ENCODE results near the gene MBD6. TPM values are rescaled to one million over a fixed set of nuclear protein-coding genes. Genes with fewer than 3 reads are reported as not detected.

MBD6 gene
- total and polyA plus RNA-seq, 2 of the 13 experiments (the other 11 are each of a cell fraction or from before 2014, with no cell fraction given), result 4.1 to 5.9 TPM

DNA sequence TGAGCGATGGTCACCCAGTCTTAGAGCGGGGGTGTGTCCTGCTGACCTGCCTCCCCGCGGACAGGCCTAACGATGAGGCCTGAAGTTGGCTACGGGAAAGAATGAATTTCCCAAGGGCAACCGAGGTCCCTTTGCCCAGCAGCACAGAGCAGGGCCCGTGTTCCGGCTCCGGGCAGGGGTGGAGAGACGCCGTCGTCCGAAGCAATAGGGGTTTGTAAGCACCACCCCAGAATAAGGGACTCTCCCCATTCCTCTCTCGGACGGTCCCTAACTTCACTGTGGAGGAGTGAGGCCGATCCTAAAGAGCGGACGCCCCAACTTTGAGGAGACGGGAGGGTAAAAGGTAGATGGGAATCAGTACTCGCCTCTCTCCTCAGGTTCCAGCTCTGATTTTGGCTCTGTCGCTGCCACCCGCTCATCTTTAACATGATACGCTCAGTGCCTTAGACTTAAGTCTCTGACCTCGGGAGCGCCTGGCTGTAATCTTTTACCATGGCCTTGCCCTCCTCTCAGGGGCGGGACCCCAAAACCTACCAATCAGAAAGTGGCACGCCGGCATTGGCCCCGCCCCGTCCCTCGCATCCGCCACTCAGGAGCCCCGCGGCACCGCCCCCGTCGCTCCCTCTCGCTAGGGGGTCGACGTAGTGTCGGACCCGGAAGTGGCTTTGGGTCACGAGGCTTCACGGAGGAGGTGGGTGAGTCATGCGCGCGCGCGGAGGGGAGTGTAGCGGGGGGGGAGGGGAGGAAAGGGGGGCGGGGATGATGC lies 2.4 kb upstream of the MBD6 start, which contains the start of gene DDIT3 (continued):
- TF ChIP-seq, protein P1, sequence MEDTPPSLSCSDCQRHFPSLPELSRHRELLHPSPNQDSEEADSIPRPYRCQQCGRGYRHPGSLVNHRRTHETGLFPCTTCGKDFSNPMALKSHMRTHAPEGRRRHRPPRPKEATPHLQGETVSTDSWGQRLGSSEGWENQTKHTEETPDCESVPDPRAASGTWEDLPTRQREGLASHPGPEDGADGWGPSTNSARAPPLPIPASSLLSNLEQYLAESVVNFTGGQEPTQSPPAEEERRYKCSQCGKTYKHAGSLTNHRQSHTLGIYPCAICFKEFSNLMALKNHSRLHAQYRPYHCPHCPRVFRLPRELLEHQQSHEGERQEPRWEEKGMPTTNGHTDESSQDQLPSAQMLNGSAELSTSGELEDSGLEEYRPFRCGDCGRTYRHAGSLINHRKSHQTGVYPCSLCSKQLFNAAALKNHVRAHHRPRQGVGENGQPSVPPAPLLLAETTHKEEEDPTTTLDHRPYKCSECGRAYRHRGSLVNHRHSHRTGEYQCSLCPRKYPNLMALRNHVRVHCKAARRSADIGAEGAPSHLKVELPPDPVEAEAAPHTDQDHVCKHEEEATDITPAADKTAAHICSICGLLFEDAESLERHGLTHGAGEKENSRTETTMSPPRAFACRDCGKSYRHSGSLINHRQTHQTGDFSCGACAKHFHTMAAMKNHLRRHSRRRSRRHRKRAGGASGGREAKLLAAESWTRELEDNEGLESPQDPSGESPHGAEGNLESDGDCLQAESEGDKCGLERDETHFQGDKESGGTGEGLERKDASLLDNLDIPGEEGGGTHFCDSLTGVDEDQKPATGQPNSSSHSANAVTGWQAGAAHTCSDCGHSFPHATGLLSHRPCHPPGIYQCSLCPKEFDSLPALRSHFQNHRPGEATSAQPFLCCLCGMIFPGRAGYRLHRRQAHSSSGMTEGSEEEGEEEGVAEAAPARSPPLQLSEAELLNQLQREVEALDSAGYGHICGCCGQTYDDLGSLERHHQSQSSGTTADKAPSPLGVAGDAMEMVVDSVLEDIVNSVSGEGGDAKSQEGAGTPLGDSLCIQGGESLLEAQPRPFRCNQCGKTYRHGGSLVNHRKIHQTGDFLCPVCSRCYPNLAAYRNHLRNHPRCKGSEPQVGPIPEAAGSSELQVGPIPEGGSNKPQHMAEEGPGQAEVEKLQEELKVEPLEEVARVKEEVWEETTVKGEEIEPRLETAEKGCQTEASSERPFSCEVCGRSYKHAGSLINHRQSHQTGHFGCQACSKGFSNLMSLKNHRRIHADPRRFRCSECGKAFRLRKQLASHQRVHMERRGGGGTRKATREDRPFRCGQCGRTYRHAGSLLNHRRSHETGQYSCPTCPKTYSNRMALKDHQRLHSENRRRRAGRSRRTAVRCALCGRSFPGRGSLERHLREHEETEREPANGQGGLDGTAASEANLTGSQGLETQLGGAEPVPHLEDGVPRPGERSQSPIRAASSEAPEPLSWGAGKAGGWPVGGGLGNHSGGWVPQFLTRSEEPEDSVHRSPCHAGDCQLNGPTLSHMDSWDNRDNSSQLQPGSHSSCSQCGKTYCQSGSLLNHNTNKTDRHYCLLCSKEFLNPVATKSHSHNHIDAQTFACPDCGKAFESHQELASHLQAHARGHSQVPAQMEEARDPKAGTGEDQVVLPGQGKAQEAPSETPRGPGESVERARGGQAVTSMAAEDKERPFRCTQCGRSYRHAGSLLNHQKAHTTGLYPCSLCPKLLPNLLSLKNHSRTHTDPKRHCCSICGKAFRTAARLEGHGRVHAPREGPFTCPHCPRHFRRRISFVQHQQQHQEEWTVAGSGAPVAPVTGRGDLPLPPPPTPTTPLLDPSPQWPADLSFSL (CRISPR knock-in tag; IDR thresholded peaks at IDR 0.05), result no peak
- TF ChIP-seq TOPORS (CRISPR knock-in tag; IDR thresholded peaks at IDR 0.05) (no peak), MEF2D (CRISPR knock-in tag; IDR thresholded peaks at IDR 0.05) (no peak), ZKSCAN8 (CRISPR knock-in tag; IDR thresholded peaks at IDR 0.05; ENCODE audit: borderline replicate concordance) (no peak), HHEX (CRISPR knock-in tag; IDR thresholded peaks at IDR 0.05) (no peak), MIER3 (CRISPR knock-in tag; IDR thresholded peaks at IDR 0.05; ENCODE audit: borderline replicate concordance) (0 out of 2 replicates have a peak, but pooled peaks have one; percentile 14), DR1 (CRISPR knock-in tag; IDR thresholded peaks at IDR 0.05) (peak; percentile 98), ZNF263 (CRISPR knock-in tag; IDR thresholded peaks at IDR 0.05) (peak; percentile 21; the same call in 1 of the 2 replicates), SSRP1 (CRISPR knock-in tag; IDR thresholded peaks at IDR 0.05) (no peak), NR2C2 (CRISPR knock-in tag; IDR thresholded peaks at IDR 0.05; ENCODE audit: borderline replicate concordance) (peak; percentile 78), ZC3H13 (CRISPR knock-in tag; IDR thresholded peaks at IDR 0.05) (0 out of 2 replicates have a peak, but pooled peaks have one; percentile 52), XRCC5 (optimal IDR thresholded peaks at IDR 0.05; ENCODE audit: low read length) (no peak), JUND (CRISPR knock-in tag; IDR thresholded peaks at IDR 0.05) (peak; percentile 77)
- TF ChIP-seq, protein P2, sequence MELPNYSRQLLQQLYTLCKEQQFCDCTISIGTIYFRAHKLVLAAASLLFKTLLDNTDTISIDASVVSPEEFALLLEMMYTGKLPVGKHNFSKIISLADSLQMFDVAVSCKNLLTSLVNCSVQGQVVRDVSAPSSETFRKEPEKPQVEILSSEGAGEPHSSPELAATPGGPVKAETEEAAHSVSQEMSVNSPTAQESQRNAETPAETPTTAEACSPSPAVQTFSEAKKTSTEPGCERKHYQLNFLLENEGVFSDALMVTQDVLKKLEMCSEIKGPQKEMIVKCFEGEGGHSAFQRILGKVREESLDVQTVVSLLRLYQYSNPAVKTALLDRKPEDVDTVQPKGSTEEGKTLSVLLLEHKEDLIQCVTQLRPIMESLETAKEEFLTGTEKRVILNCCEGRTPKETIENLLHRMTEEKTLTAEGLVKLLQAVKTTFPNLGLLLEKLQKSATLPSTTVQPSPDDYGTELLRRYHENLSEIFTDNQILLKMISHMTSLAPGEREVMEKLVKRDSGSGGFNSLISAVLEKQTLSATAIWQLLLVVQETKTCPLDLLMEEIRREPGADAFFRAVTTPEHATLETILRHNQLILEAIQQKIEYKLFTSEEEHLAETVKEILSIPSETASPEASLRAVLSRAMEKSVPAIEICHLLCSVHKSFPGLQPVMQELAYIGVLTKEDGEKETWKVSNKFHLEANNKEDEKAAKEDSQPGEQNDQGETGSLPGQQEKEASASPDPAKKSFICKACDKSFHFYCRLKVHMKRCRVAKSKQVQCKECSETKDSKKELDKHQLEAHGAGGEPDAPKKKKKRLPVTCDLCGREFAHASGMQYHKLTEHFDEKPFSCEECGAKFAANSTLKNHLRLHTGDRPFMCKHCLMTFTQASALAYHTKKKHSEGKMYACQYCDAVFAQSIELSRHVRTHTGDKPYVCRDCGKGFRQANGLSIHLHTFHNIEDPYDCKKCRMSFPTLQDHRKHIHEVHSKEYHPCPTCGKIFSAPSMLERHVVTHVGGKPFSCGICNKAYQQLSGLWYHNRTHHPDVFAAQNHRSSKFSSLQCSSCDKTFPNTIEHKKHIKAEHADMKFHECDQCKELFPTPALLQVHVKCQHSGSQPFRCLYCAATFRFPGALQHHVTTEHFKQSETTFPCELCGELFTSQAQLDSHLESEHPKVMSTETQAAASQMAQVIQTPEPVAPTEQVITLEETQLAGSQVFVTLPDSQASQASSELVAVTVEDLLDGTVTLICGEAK (IDR thresholded peaks at IDR 0.05), result no peak
- TF ChIP-seq, protein P2 (CRISPR knock-in tag; IDR thresholded peaks at IDR 0.05), result peak; percentile 38; the same call in 1 of the 2 replicates

Data from HepG2 (cell line).